Hematopoietic multipotent progenitor cell treated with erythropoietin and hydrocortisone succinate and interleukin-3 and kit ligand, for 8 days (in vitro differentiated cells): Measurements from ENCODE around the gene MSRB1.

Experiments
- DNase-seq: peaks from one replicate; pipeline ENCODE4 v3.0.0-alpha.2; 2015

MSRB1 gene, protein sequence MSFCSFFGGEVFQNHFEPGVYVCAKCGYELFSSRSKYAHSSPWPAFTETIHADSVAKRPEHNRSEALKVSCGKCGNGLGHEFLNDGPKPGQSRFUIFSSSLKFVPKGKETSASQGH

GRCh38 chr16:1942810-1943726 lies at the start of gene MSRB1:
Gene MSRB1 (minus strand): TSS chr16:1943199. CDS start chr16:1943156, 43 bp downstream.
- DNase-seq: peak; percentile 98

- peak; percentile 89 for DNase-seq
Measured at GRCh38 chr16:1991948-1992703, 49.1 kb upstream of the MSRB1 start.

GRCh38 chr16:1991588-1991947 lies 48.6 kb upstream of the MSRB1 start:
- no peak for DNase-seq

DNA sequence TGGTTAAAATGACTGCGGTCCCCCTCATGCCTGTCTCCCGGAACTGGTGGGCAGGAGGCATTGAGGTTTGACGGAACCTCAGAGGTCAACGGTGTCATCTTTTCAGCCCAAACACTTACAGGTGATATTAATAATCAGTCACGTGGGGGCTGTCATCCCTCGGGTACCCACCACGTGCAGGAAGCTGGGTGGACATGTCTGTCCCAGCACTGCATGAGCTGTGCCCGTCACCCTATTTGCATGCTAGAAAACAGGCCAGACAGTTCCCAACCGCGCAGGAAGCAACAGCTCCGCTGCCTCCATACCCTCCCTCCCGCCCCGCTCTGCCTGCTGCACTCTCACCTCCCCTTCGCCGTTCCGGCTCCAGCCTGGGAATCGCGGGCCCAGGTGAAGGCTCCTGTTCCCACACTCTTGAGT lies 48.1 kb upstream of the MSRB1 start:
- no peak for DNase-seq

- no peak for DNase-seq
Measured at GRCh38 chr16:1990351-1991134, 47.5 kb upstream of the MSRB1 start.

GRCh38 chr16:1990101-1990350 lies 47.0 kb upstream of the MSRB1 start:
- no peak for DNase-seq

DNA sequence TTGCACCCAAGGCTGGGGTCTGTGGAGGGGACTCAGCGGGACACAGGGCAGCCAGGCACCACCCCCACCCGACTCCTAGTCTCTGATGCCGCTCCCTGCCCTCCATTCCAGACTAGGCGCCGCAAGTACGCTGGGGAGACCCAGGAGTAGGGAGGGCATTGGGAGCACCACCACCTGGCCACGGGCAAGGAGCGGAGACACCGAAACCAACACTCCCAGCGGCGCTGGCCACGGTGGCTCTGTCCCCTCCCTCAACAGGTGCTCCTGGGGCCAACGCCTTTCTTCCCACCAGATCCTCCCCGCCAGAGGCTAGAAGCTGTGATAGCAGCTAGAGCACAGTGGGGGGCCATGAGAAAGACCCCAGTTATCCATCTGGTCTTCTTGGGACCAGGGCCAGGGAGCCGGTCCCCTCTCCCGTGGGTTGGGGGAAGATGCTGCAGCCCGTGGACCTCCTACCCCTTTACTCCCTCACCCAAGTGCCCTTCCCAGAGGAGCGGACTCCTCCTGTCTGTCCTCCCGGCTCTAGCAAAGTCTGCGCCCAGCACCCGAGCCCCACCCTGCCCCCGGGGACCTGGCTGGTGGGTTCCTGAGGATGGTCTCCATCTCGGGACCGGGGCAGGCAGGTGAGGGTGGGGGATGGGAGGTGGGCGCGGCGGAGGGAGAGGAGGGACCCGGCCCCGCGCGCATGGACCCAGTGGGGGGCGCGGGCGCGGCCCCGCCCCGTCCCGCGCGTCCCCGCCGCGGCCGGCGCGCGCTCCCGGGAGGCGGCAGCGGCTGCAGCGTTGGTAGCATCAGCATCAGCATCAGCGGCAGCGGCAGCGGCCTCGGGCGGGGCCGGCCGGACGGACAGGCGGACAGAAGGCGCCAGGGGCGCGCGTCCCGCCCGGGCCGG lies 46.5 kb upstream of the MSRB1 start, which contains the start of gene SYNGR3:
SYNGR3 (plus strand) TSS at position 762 of the 892 bp plus-strand sequence. CDS start 133 bp downstream, outside the sequence.
- no peak for DNase-seq

DNA sequence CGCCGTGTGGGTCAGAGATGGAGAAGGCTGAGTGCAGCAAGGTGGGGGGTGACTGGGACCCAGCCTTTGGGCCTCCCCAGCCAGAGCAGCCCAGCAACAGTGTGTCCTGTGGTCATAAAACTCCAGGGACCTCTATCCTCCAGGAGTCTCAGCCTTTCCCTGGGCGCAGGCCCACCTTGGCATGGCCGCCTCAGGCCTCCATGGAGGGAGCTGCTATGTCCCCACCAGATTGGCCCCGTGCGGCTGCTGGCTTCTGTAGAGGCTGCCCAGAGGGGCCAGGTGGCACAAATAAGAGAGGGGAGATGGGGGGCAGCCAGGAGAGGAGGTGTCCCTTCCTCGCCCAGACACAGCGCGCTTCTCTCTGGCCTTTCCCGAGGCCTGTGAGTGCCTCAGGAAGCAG lies 44.2 kb upstream of the MSRB1 start:
- DNase-seq: no peak

DNA sequence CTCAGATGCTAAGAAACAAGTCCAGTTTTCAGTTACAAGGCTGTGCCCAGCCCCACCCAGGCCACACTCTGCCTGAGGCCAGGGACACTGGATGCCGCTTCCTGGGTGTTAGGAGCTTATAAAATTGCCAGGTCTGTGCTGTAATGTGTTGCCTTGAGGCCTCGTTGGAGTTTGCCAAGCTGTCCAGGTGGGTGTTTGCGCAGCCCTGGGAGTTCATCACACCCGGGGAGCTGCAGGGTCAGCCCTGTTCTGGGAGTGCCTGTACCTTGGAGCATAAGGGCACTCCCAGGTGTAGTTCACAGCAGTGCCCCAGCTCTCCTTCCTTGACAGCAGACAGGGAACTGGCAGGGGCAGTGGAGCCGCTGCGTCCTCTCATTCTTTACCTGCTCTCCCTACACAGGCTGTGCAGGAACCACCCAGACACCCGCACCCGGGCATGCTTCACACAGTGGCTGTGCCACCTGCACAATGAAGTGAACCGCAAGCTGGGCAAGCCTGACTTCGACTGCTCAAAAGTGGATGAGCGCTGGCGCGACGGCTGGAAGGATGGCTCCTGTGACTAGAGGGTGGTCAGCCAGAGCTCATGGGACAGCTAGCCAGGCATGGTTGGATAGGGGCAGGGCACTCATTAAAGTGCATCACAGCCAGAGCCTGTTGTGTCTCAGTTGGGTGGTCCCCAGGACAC lies 42.6 kb upstream of the MSRB1 start:
- DNase-seq: no peak

- DNase-seq: no peak
Measured at GRCh38 chr16:1984347-1985225, 41.6 kb upstream of the MSRB1 start.

DNA sequence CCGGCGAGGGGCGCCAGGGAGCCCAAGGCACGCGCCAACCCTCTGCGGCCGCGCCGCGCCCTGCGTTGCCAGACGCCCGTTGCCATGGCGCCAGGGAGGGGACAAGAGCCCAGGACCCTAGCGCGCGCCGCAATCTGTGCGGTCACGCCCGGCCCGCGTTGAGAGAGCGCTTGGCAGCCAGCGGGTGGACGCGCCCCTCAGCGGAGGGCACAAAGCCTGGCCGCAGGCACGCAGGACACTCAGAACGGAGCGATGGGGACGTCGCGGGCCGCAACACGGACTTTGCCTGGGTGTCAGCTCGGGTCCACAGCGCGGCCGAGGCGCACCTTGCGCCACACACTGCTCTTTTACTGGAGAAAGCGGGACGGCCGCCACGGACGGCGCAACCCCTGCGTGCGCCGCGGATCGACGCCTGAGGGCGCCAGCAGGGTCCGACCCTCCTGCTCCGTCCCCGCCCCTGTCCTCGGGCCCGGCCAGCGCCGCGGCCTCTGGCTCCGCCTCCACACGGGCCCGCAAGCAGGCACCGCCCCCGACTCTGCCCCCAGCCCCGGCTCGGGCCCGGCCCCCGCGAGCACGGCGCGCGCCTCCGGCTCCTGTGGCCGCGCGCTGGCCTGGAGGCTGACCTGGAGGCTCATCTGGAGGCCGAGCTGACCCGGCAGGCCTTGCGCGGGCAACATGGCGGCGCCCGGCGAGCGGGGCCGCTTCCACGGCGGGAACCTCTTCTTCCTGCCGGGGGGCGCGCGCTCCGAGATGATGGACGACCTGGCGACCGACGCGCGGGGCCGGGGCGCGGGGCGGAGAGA lies 40.7 kb upstream of the MSRB1 start, which contains the start of gene GFER:
GFER (plus strand) TSS at position 650 of the 803 bp plus-strand sequence; CDS start at position 676, 26 bp downstream.
- peak; percentile 82 for DNase-seq

GRCh38 chr16:1982991-1983543 lies 40.1 kb upstream of the MSRB1 start:
- DNase-seq: no peak

DNA sequence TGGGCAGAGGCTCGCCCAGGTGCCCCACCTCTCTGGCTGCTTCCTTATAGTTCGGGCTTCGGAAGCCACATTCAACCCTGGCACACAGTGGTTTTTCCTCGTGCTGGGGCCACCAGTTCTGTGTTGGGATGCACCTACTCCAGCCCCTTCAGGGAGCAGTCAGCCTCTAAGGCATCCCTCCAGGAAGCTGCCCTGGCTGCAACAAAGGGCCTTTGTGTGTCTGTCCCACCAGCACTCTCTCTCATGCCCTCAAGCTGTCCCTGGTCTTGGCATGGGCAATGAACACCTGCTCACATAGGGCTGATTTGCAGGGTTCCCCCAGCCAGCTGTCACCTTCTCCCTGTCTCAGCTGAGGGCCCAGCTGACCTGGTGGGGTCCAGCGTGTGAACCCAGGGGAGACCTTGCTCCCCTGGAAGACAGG lies 39.0 kb upstream of the MSRB1 start:
- no peak for DNase-seq

GRCh38 chr16:1981398-1981836 lies 38.4 kb upstream of the MSRB1 start, which contains the start of gene NOXO1:
Gene NOXO1 (minus strand): TSS chr16:1981469. CDS start chr16:1981179, 290 bp downstream.
- peak; percentile 10 for DNase-seq

DNA sequence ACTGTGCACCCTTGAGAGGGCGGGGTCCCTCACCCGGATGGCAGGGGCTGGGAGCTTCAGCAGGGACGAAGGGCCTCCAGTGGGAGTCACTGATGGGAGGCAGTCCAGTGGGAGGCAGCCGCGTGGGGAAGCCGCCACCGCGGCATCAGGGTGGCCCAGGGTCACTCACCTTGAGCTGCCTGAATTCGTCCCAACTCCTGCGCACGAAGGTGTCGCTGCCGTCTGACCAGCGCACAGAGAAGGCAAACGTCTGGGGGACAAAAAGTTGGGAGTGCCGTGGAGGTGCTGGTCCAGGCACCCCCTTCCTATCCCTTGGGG lies 37.7 kb upstream of the MSRB1 start:
- DNase-seq: no peak

DNA sequence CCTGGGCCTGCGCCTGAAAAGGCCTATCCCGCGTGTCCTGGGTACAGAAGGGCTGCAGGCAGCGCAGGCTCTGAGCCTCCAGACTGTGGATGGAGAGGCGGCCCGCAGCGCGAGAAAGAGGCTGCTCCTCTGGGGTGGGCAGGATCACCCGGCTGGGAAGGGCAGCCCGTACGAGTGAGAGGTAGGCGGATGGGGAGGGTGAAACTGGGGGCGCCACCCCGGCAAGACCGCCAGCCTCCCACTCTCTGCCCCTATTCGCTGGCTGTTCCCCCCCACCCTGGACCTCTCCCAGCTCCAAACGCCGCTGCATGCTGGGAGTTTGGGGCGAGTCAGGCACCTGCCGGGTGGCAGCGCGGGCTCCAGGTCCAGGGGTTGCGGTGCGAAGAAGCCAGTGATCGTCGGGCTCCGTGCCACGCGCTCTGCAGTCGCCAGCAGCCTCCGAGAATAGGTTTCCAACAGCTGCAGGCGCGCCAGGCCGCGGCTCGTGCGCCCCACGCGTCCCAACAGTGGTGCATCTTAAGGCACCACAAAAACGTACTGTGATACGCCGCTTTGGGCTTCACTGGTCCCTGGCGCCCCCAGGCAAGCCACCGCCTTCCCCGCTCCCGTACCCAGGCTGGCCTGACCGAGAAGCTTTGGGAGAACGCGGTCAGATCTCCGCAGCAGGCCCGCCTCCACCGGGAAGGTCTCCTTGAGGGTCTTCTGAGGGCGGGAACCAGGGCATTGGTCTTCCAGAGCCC lies 37.2 kb upstream of the MSRB1 start:
- peak; percentile 16 for DNase-seq

DNA sequence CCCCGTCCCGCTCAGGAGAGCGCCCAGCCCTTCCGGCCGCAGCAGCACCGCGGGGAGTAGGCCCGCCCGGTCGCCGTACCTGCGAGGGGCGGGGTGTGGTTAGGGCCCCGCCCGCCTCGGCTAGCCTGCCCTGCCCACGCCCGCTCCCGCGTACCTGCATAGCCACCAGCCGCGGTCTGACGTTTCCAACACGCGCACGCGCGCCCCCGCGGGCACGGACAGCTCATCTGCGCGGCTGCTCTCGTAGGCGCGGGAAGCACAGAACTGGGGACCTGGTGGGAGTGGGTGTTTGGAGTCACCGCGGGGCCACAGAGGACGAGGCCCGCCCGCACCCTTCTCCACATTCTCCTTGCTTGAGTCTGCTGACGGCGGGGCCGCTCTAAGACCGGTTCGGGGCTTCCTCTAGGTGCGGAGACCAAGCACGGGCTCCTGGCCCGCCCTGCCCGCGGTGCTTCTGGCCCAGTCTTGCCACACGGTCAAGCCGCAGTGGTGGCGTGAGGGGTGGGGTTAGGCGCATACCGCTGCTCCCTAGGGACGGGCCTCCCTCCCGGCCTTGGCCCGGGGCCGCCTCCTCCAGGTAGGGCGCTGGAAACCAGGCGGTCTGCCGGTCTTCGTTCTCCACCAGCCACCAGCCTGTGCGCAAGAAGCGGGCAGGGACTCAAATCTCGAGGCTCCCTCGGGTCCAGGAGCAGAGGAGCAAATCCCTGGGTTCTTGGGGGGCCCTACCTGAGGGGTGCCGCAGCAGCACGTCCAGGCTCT lies 36.5 kb upstream of the MSRB1 start:
- no peak for DNase-seq
